Measurements from ENCODE around the gene GAPDHS.
A peak's percentile ranks its signal among the peaks of the same experiment; 100 is the strongest.

The GAPDHS gene

DNA sequence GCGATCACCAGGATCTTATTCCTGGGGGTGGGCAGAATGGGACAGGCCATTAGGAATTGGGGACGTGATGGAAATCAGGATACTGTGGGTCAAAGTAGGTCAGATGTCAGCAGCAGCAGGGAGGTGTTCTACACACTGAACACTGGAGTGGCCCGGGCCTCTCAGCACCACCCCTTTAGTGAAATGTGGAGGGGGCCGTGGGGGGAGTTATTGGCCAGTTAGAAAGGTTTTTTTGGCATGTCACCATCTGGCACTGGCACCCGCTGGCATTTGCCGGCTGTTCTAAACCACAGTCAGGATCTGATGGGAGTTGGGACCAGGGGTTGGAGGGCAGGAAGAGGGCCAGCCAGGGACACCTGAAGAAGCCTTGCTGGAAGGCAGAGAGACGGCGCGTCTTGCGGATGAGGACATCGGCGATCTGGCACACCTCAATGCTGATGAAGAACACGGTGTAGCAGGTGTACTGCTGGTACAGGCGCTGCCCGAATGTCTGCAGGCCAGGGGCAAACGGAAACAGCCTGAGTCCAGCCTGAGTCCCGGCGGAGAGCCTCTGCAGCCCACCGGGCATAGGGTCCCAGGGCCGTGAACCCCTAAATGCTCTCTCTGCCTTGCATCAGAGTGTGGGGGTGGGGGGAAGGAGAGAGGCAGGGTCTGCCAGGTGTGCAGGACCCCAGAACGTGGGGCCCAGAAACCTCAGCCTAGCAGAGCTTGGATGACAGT is 18.0 kb downstream of the GAPDHS start:
- Histone ChIP-seq H3K27ac (ENCODE audit: low read depth, low read length, severe bottlenecking) (no peak overlapping the region), H3K4me3 (ENCODE audit: extremely low read depth, insufficient read depth, low read length, poor library complexity, severe bottlenecking) (no peak overlapping the region), H3K4me1 (ENCODE audit: control insufficient read depth, insufficient read depth, low read length, poor library complexity, severe bottlenecking) (peaks cover 4% of the 10 kb centered on the region), H3K36me3 (ENCODE audit: control insufficient read depth, insufficient read depth, low read length) (peaks cover 16% of the 10 kb centered on the region), H3K9me3 (ENCODE audit: control insufficient read depth, low read length) (no peaks in the 10 kb centered on the region)
- WGBS, 2 experiments (ENCODE audit: insufficient coverage in 2 of 2) = 94 to 95% methylated on average over 18 to 21 of the region's 21 CpGs

DNA sequence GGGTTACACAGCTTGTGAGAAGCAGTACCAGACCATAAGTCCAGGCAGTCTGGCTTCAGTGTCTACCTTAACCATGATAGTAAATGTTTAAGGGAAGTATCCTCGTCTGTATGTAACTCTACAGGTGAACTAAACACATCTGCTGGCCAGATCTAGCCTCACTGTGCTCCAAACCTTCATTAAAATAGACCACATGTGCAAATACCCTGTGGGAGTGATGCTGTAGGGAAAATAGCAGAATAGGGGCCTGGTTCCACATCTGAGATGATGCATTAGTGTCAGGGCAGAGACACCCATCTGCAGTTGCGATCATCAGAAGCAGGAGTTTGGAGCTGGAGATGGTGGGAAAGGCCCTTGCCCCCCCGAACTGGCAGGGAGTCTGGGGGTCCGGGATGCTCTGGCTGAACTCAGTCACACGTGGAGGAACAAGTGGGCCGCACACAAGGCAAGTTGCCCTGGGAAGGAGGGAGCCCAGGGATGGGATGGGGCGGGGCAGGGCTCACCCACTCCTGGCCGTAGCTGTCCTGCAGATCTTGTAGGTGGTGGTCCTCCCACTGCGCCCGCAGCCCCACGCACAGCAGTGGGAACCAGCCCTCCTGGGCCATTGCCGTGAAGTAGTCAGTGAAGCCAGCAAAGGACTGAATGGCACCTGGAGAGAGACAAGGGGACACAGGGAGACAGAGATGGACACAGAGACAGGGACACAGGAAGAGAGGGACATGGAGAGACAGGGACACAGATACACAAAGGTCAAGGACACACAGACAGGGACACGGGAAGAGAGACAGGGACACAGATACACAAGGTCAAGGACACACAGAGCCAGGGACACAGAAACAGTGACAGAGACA is 19.5 kb downstream of the GAPDHS start:
- Histone ChIP-seq H3K27ac (ENCODE audit: low read depth, low read length, severe bottlenecking) (no peak overlapping the region), H3K9me3 (ENCODE audit: control insufficient read depth, low read length) (no peaks in the 10 kb centered on the region), H3K4me3 (ENCODE audit: extremely low read depth, insufficient read depth, low read length, poor library complexity, severe bottlenecking) (no peak overlapping the region), H3K36me3 (ENCODE audit: control insufficient read depth, insufficient read depth, low read length) (peaks cover 6% of the 10 kb centered on the region), H3K4me1 (ENCODE audit: control insufficient read depth, insufficient read depth, low read length, poor library complexity, severe bottlenecking) (no peaks in the 10 kb centered on the region)
- 82 to 83% methylated on average over 8 to 12 of the region's 13 CpGs for WGBS, 2 experiments (ENCODE audit: insufficient coverage in 2 of 2)

DNA sequence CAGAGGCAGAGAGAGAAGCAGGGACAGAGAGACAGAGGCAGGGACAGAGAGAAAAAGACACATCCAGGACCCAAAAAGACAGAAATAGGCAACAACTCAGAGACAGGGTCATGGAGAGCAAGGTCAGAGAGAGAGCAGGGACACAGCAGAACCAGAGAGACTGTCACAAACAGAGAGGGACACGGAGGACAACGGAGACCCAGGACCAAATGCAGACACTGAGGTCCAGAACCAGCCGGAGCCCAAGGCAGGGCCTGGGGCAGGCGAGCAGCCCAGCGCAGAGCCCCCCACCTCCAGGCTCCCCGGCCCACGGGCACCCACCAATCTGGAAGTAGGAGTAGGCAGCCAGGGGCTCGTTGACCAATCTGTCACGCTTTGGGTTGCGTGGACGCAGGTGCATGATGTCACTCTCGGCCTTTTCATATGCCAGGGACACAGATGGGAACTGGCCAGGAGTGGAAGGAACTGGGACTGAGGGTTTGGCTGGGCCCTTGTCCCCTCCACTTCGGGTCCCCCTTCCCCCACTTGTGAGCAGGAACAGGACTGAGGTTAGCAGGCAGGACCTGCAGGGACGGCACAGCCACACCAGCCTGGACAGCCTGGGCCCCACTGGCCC is 20.2 kb downstream of the GAPDHS start:
- no peaks in the 10 kb centered on the region for H3K9me3 ChIP-seq (ENCODE audit: control insufficient read depth, low read length)
- H3K4me1 ChIP-seq (ENCODE audit: control insufficient read depth, insufficient read depth, low read length, poor library complexity, severe bottlenecking) = no peaks in the 10 kb centered on the region
- H3K36me3 ChIP-seq (ENCODE audit: control insufficient read depth, insufficient read depth, low read length) = peaks cover 4% of the 10 kb centered on the region
- no peak overlapping the region for H3K4me3 ChIP-seq (ENCODE audit: extremely low read depth, insufficient read depth, low read length, poor library complexity, severe bottlenecking)
- no peak overlapping the region for H3K27ac ChIP-seq (ENCODE audit: low read depth, low read length, severe bottlenecking)
- WGBS, 2 experiments (ENCODE audit: insufficient coverage in 2 of 2) = 65 to 75% methylated on average over 11 to 14 of the region's 14 CpGs

DNA sequence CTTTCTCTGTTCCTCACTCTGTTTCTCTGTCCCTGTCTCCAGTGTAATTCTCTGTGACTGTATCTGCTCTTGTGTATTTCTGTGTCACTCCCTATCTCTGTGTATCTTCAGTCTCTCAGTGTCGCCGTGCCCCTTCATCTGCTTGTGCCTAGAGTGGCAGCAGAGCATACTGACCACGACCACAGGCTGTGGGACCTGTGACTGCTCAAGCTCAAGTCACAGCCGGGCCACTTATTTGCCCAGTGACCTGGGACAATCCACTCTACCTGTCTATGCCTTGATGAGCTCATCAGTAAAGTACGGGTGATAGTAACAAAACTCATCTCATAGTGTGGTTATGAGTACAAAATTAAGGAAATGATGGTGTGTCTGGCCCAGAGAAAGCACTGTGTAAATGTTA is 20.8 kb downstream of the GAPDHS start:
- Histone ChIP-seq H3K4me1 (ENCODE audit: control insufficient read depth, insufficient read depth, low read length, poor library complexity, severe bottlenecking) (no peaks in the 10 kb centered on the region), H3K9me3 (ENCODE audit: control insufficient read depth, low read length) (no peaks in the 10 kb centered on the region), H3K36me3 (ENCODE audit: control insufficient read depth, insufficient read depth, low read length) (no peaks in the 10 kb centered on the region), H3K4me3 (ENCODE audit: extremely low read depth, insufficient read depth, low read length, poor library complexity, severe bottlenecking) (no peak overlapping the region), H3K27ac (ENCODE audit: low read depth, low read length, severe bottlenecking) (no peak overlapping the region)
- WGBS, 2 experiments (ENCODE audit: insufficient coverage in 2 of 2) = 78 to 84% methylated on average over 4 to 5 of the region's 5 CpGs

DNA sequence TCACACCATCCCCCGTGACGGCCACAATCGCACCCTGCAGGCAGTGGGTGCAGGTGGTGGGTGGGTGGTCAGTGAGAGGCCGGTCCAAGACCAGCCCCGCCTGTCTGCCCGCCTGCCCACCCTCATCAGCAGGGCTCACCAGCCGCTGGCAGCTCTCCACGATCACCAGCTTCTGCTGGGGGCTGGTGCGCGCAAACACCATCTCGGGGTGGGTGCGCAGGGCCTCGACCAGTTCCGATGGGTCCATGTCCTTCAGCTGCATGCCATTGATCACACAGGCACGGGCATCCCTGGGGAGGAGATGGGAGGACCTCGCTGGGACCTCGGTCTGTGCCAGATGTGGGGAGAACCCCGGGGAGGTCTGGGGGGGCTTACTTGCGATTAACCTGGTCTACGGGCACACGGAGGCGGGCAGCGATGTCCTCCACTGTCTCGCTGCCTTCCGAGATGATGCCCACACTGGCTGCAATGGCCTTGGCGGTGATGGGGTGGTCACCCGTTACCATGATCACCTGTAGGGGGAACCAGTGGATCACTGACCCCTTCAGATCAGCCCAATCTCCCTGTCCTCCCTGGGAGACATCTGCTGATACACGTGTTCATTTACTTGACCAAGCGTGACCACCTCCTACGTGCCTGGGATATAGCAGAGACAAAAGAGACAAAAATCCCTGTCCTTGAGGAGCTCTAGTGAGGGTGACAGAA is 22.2 kb downstream of the GAPDHS start:
- Histone ChIP-seq H3K36me3 (ENCODE audit: control insufficient read depth, insufficient read depth, low read length) (no peaks in the 10 kb centered on the region), H3K9me3 (ENCODE audit: control insufficient read depth, low read length) (no peaks in the 10 kb centered on the region), H3K4me3 (ENCODE audit: extremely low read depth, insufficient read depth, low read length, poor library complexity, severe bottlenecking) (no peak overlapping the region), H3K4me1 (ENCODE audit: control insufficient read depth, insufficient read depth, low read length, poor library complexity, severe bottlenecking) (no peaks in the 10 kb centered on the region), H3K27ac (ENCODE audit: low read depth, low read length, severe bottlenecking) (no peak overlapping the region)
- WGBS, 2 experiments (ENCODE audit: insufficient coverage in 2 of 2) = 73 to 75% methylated on average over 22 to 25 of the region's 30 CpGs

DNA sequence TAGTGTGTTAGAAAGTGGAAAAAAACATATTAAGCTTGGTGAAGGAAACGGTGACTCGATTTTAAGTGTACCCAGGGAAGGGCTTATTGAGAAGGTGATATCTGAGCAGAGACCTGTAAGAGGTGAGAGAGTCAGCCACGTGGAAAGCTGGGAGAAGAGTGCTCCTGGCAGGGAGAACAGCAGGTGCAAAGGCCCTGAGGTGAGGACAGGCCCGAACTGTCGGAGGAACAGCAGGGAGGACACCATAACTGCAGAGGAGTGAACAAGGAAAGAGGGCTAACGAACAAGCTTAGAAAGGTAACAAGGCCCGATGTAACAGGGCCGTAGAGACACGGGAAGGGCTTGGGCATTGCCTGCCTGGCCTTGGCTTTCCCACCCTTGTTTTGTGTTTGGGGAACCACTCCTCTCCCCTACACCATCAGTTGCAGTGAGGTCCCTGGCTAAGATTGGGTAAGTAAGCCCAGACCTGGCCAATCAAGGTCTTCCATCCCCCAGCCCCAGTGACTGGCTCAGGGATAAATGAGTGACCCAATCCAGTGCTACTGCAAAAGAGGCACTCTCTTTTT is 22.9 kb downstream of the GAPDHS start:
- Histone ChIP-seq H3K4me3 (ENCODE audit: extremely low read depth, insufficient read depth, low read length, poor library complexity, severe bottlenecking) (no peak overlapping the region), H3K36me3 (ENCODE audit: control insufficient read depth, insufficient read depth, low read length) (no peaks in the 10 kb centered on the region)
- WGBS, 2 experiments (ENCODE audit: insufficient coverage in 2 of 2) = 86 to 88% methylated on average over 8 to 9 of the region's 9 CpGs

DNA sequence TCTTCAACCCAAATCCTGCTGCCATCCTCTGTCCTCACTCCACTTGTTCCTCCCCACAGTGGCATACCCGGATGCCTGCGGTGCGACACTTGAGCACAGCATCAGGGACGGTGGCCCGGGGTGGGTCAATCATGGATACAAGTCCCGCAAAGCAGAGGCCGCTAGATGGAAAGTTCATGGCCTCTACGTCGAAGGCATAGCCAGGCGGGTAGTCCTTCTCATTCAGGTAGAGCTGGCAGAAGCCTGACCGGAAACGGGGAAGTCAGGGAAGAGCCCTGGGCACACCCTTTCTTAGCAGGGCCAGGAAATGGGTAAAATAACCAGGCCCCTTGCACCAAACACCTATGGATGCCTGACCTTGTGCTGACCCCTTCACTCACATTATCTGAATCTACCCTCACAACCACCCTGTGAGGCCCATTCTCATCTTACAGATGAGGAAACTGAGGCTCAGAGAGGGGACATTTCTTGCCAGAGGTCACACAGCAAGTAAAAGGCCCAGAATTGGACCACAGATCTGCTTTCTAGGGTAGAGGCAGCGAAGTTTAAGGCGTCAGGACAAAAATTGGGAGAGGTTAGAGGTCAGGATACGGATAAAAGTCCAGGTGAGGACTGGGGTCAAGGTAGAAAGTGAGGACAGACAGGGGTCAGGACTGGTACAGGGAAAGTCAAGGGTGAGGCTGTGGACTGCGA is 23.7 kb downstream of the GAPDHS start:
- Histone ChIP-seq H3K4me3 (ENCODE audit: extremely low read depth, insufficient read depth, low read length, poor library complexity, severe bottlenecking) (no peak overlapping the region), H3K27ac (ENCODE audit: low read depth, low read length, severe bottlenecking) (no peak overlapping the region)
- WGBS, 2 experiments (ENCODE audit: insufficient coverage in 2 of 2) = 88 to 90% methylated on average over 15 to 16 of the region's 16 CpGs

More for the DNA sequence above, 22.9 kb downstream of the GAPDHS start:
- no peak overlapping the region for H3K27ac ChIP-seq (ENCODE audit: low read depth, low read length, severe bottlenecking)
- no peaks in the 10 kb centered on the region for H3K4me1 ChIP-seq (ENCODE audit: control insufficient read depth, insufficient read depth, low read length, poor library complexity, severe bottlenecking)
- H3K9me3 ChIP-seq (ENCODE audit: control insufficient read depth, low read length) = no peaks in the 10 kb centered on the region

DNA sequence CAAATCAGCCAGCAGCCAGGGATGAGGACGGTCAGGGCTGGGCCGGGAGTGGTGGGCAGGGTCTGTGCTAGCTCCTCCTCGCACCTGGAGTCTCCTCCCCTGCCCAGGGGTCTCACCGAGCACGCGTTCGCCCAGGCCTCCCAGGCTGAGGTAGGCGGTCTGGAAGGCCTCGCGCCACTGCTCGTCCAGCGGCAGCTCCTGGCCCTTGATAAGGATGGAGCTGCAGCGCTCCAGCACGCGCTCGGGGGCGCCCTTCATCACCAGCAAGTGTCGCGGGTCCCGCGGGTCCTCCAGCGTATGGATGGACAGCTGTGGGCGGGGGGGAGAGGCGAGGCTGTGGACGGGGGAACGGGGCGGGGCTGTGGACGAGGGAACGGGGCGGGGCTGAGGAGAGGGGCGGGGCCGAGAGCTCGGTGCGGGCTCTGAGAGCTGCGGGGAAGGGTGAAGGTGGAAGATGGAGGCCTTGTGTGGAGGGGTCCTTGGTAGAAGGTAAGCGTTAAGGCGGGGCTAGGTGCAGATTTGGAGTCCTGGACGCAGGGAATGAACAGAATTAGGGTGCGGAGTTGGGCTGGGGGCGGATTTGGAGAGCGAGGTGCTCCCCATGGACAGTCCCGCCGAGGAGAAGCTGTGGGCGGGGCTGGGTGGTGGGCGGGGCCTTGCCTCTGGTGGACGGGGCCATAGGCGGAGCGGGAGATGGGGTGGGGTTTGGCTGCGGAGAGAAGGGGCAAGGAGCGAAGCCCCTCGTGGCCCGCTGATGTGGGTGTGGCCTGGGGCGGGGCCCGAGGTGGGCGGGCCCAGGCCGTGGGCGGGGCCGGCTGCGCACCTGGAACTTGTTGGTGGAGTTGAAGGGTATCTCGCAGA is 24.5 kb downstream of the GAPDHS start:
- Histone ChIP-seq H3K27ac (ENCODE audit: low read depth, low read length, severe bottlenecking) (no peak overlapping the region), H3K4me1 (ENCODE audit: control insufficient read depth, insufficient read depth, low read length, poor library complexity, severe bottlenecking) (no peaks in the 10 kb centered on the region), H3K4me3 (ENCODE audit: extremely low read depth, insufficient read depth, low read length, poor library complexity, severe bottlenecking) (peak overlapping the region; percentile 29), H3K36me3 (ENCODE audit: control insufficient read depth, insufficient read depth, low read length) (no peaks in the 10 kb centered on the region), H3K9me3 (ENCODE audit: control insufficient read depth, low read length) (no peaks in the 10 kb centered on the region)
- WGBS, 2 experiments (ENCODE audit: insufficient coverage in 2 of 2) = 3 to 4% methylated on average over 37 of the region's 60 CpGs

More for the DNA sequence above, 23.7 kb downstream of the GAPDHS start:
- Histone ChIP-seq H3K36me3 (ENCODE audit: control insufficient read depth, insufficient read depth, low read length) (no peaks in the 10 kb centered on the region), H3K9me3 (ENCODE audit: control insufficient read depth, low read length) (no peaks in the 10 kb centered on the region), H3K4me1 (ENCODE audit: control insufficient read depth, insufficient read depth, low read length, poor library complexity, severe bottlenecking) (no peaks in the 10 kb centered on the region)

Data from mesodermal cell (in vitro differentiated cells).